GM19324 (cell line): Measurements from ENCODE around the gene COLEC12.

Source experiments
- ATAC-seq: cut with Tn5 transposase; IDR thresholded peaks from one replicate; pipeline ENCODE4 v1.9.1; 2021; ENCODE audit warnings: mild to moderate bottlenecking, moderate library complexity; ENCODE audit not compliant: unreplicated experiment, low FRiP score

Gene COLEC12

GRCh38 chr18:476251-476664 is 24.2 kb downstream of the COLEC12 start:
- ATAC-seq: no peak

- no peak for ATAC-seq
Measured at GRCh38 chr18:475202-476031, 25.1 kb downstream of the COLEC12 start.

- ATAC-seq: no peak
Measured at GRCh38 chr18:474416-474815, 26.1 kb downstream of the COLEC12 start.

GRCh38 chr18:473802-474201 is 26.7 kb downstream of the COLEC12 start:
- ATAC-seq: no peak

- ATAC-seq: no peak
Measured at GRCh38 chr18:471716-472115, 28.8 kb downstream of the COLEC12 start.

GRCh38 chr18:470661-471501 is 29.6 kb downstream of the COLEC12 start:
- no peak for ATAC-seq

GRCh38 chr18:468955-469790 is 31.3 kb downstream of the COLEC12 start:
- ATAC-seq: no peak

GRCh38 chr18:463827-464541 is 36.5 kb downstream of the COLEC12 start:
- ATAC-seq: no peak

GRCh38 chr18:463403-463802 is 37.1 kb downstream of the COLEC12 start:
- ATAC-seq: no peak

GRCh38 chr18:461762-462161 is 38.7 kb downstream of the COLEC12 start:
- ATAC-seq: no peak

GRCh38 chr18:460791-461190 is 39.7 kb downstream of the COLEC12 start:
- no peak for ATAC-seq

GRCh38 chr18:459814-460593 is 40.5 kb downstream of the COLEC12 start:
- ATAC-seq: no peak

GRCh38 chr18:457521-458412 is 42.7 kb downstream of the COLEC12 start:
- ATAC-seq: no peak

GRCh38 chr18:457140-457519 is 43.4 kb downstream of the COLEC12 start:
- no peak for ATAC-seq

GRCh38 chr18:456361-457139 is 44.0 kb downstream of the COLEC12 start:
- no peak for ATAC-seq

GRCh38 chr18:453400-453799 is 47.1 kb downstream of the COLEC12 start:
- ATAC-seq: no peak

GRCh38 chr18:452816-453215 is 47.7 kb downstream of the COLEC12 start:
- no peak for ATAC-seq

- ATAC-seq: no peak
Measured at GRCh38 chr18:449374-449773, 51.1 kb downstream of the COLEC12 start.
